Stimulated activated effector memory CD8-positive, alpha-beta T cell treated with anti-CD3 and anti-CD28 coated beads, Interleukin-12 subunit alpha, Interleukin-12 subunit beta, amount 100 ng/mL, for 72 hours (primary cell): ENCODE data around the gene MCCC2.
"Not testable (repeated sequence)": the region's sequence is repeated elsewhere in the genome, so short reads cannot be mapped to it uniquely, and the experiment has no call there.

Experiments
- ATAC-seq: fragments of 150-1000 bp; cut with Tn5 transposase; 2 replicates; pipeline ENCODE4 v1.10.0; 2021
- DNase-seq, 2 donors: peaks; one replicate each; pipeline ENCODE4 v3.0.0; 2021 to 2022; ENCODE audit warnings: low spot score in 2 of 2
- H3K27ac Mint-ChIP-seq: one replicate; pipeline ENCODE4 v1.8.0; 2022; ENCODE audit warnings: mild to moderate bottlenecking, mixed read lengths
- H3K36me3 Mint-ChIP-seq: one replicate; pipeline ENCODE4 v1.8.0; 2022; ENCODE audit warnings: mild to moderate bottlenecking, mixed read lengths
- H3K4me1 Mint-ChIP-seq: one replicate; pipeline ENCODE4 v1.8.0; 2022; ENCODE audit warnings: mixed read lengths
- H3K4me3 Mint-ChIP-seq: one replicate; pipeline ENCODE4 v1.8.0; 2022; ENCODE audit warnings: mild to moderate bottlenecking, mixed read lengths
- H3K9me3 Mint-ChIP-seq: one replicate; pipeline ENCODE4 v1.8.0; 2022; ENCODE audit warnings: mixed read lengths

Gene MCCC2

GRCh38 chr5:71629950-71630349, 42.8 kb downstream of the MCCC2 start:
- Mint-ChIP-seq H3K36me3 (peaks cover 26% of the 10 kb centered on the region), H3K4me3 (no peak overlapping the region), H3K9me3 (no peaks in the 10 kb centered on the region), H3K27ac (no peak overlapping the region), H3K4me1 (peaks cover 8% of the 10 kb centered on the region)
- DNase-seq: no peak
- ATAC-seq: no peak

GRCh38 chr5:71631070-71631469, 43.9 kb downstream of the MCCC2 start:
- Mint-ChIP-seq H3K36me3 (peaks cover 35% of the 10 kb centered on the region), H3K9me3 (no peaks in the 10 kb centered on the region), H3K4me3 (no peak overlapping the region), H3K4me1 (peaks cover 6% of the 10 kb centered on the region), H3K27ac (peak overlapping the region; percentile 23)
- ATAC-seq: no peak
- no peak for DNase-seq

- peaks cover 6% of the 10 kb centered on the region for H3K4me1 Mint-ChIP-seq
- H3K9me3 Mint-ChIP-seq: no peaks in the 10 kb centered on the region
- DNase-seq (no peak), ATAC-seq (no peak)
- H3K27ac Mint-ChIP-seq: no peak overlapping the region
- H3K36me3 Mint-ChIP-seq: peaks cover 46% of the 10 kb centered on the region
- no peak overlapping the region for H3K4me3 Mint-ChIP-seq
These were observed 45.0 kb downstream of the MCCC2 start for GRCh38 chr5:71632168-71632567.

GRCh38 chr5:71633255-71634155, 46.4 kb downstream of the MCCC2 start:
- Mint-ChIP-seq H3K4me3 (no peak overlapping the region), H3K36me3 (peaks cover 59% of the 10 kb centered on the region), H3K9me3 (no peaks in the 10 kb centered on the region), H3K4me1 (peaks cover 6% of the 10 kb centered on the region), H3K27ac (peak overlapping the region; percentile 41)
- peak; percentile 88 for ATAC-seq
- no peak for DNase-seq

- DNase-seq (no peak), ATAC-seq (no peak)
- Mint-ChIP-seq H3K9me3 (no peaks in the 10 kb centered on the region), H3K36me3 (peaks cover 88% of the 10 kb centered on the region), H3K4me3 (no peak overlapping the region), H3K4me1 (peaks cover 4% of the 10 kb centered on the region), H3K27ac (no peak overlapping the region)
These were observed 50.0 kb downstream of the MCCC2 start for GRCh38 chr5:71637133-71637532.

GRCh38 chr5:71640408-71640807, 53.3 kb downstream of the MCCC2 start:
- DNase-seq: no peak
- peak; percentile 54 for ATAC-seq
- Mint-ChIP-seq H3K9me3 (no peaks in the 10 kb centered on the region), H3K4me3 (no peak overlapping the region), H3K36me3 (peaks cover 84% of the 10 kb centered on the region), H3K4me1 (no peaks in the 10 kb centered on the region), H3K27ac (no peak overlapping the region)

GRCh38 chr5:71645030-71645429, 57.9 kb downstream of the MCCC2 start:
- H3K4me1 Mint-ChIP-seq: no peaks in the 10 kb centered on the region
- no peak overlapping the region for H3K4me3 Mint-ChIP-seq
- H3K27ac Mint-ChIP-seq: no peak overlapping the region
- no peak for DNase-seq
- H3K36me3 Mint-ChIP-seq: peaks cover 73% of the 10 kb centered on the region
- ATAC-seq: no peak
- H3K9me3 Mint-ChIP-seq: no peaks in the 10 kb centered on the region

- not testable (repeated sequence) for ATAC-seq, DNase-seq, H3K9me3 Mint-ChIP-seq, H3K4me3 Mint-ChIP-seq, H3K27ac Mint-ChIP-seq, H3K4me1 Mint-ChIP-seq
- peaks cover 81% of the 10 kb centered on the region for H3K36me3 Mint-ChIP-seq
These were observed 63.8 kb downstream of the MCCC2 start for GRCh38 chr5:71650940-71651339.

- Mint-ChIP-seq H3K36me3 (peaks cover 81% of the 10 kb centered on the region), H3K27ac (no peak overlapping the region), H3K4me3 (no peak overlapping the region), H3K4me1 (peaks cover 9% of the 10 kb centered on the region), H3K9me3 (no peaks in the 10 kb centered on the region)
- DNase-seq: no peak
- peak; percentile 44 for ATAC-seq
These were observed 64.4 kb downstream of the MCCC2 start for GRCh38 chr5:71651579-71651978.

GRCh38 chr5:71652349-71652748, 65.2 kb downstream of the MCCC2 start:
- DNase-seq (no peak), ATAC-seq (no peak)
- Mint-ChIP-seq H3K9me3 (no peaks in the 10 kb centered on the region), H3K36me3 (peaks cover 84% of the 10 kb centered on the region), H3K4me1 (peaks cover 9% of the 10 kb centered on the region), H3K4me3 (no peak overlapping the region), H3K27ac (no peak overlapping the region)

GRCh38 chr5:71652803-71653543, 65.8 kb downstream of the MCCC2 start:
- peaks cover 90% of the 10 kb centered on the region for H3K36me3 Mint-ChIP-seq
- no peak overlapping the region for H3K27ac Mint-ChIP-seq
- H3K4me3 Mint-ChIP-seq: no peak overlapping the region
- H3K9me3 Mint-ChIP-seq: no peaks in the 10 kb centered on the region
- ATAC-seq: no peak
- H3K4me1 Mint-ChIP-seq: peaks cover 9% of the 10 kb centered on the region
- DNase-seq: no peak

GRCh38 chr5:71658916-71659662, 71.9 kb downstream of the MCCC2 start:
- H3K4me1 Mint-ChIP-seq: no peaks in the 10 kb centered on the region
- H3K9me3 Mint-ChIP-seq: no peaks in the 10 kb centered on the region
- no peak overlapping the region for H3K4me3 Mint-ChIP-seq
- H3K27ac Mint-ChIP-seq: no peak overlapping the region
- peaks cover 40% of the 10 kb centered on the region for H3K36me3 Mint-ChIP-seq
- DNase-seq (no peak), ATAC-seq (no peak)

GRCh38 chr5:71662381-71662780, 75.2 kb downstream of the MCCC2 start:
- ATAC-seq (no peak), DNase-seq (no peak)
- no peaks in the 10 kb centered on the region for H3K4me1 Mint-ChIP-seq
- no peak overlapping the region for H3K27ac Mint-ChIP-seq
- peaks cover 10% of the 10 kb centered on the region for H3K36me3 Mint-ChIP-seq
- H3K9me3 Mint-ChIP-seq: no peaks in the 10 kb centered on the region
- H3K4me3 Mint-ChIP-seq: no peak overlapping the region

GRCh38 chr5:71663191-71663969, 76.2 kb downstream of the MCCC2 start:
- Mint-ChIP-seq H3K4me1 (no peaks in the 10 kb centered on the region), H3K9me3 (no peaks in the 10 kb centered on the region), H3K36me3 (no peaks in the 10 kb centered on the region), H3K4me3 (no peak overlapping the region), H3K27ac (no peak overlapping the region)
- DNase-seq (no peak), ATAC-seq (no peak)

GRCh38 chr5:71664615-71665014, 77.5 kb downstream of the MCCC2 start:
- not testable (repeated sequence) for H3K27ac Mint-ChIP-seq, H3K4me3 Mint-ChIP-seq, H3K9me3 Mint-ChIP-seq, H3K36me3 Mint-ChIP-seq, H3K4me1 Mint-ChIP-seq, ATAC-seq, DNase-seq
